H9 (cell line): ENCODE measurements around the gene MAPKAPK3. TPM values are rescaled to one million over a fixed set of nuclear protein-coding genes. Genes with fewer than 3 reads are reported as not detected.

Experiments
- DNase-seq: peaks from one replicate; pipeline ENCODE4 v3.0.0-alpha.2; 2017
- H2AFZ ChIP-seq: one replicate; pipeline ENCODE4 v1.6.1; 2013; ENCODE audit warnings: mild to moderate bottlenecking, low read length, control low read depth, moderate library complexity
- H2AK5ac ChIP-seq: 2 replicates; pipeline ENCODE4 v1.6.1; 2013; ENCODE audit warnings: low read length, control low read depth, mixed read lengths; ENCODE audit not compliant: insufficient read length
- H2BK120ac ChIP-seq: one replicate; pipeline ENCODE4 v1.6.1; 2013; ENCODE audit warnings: low read depth, mild to moderate bottlenecking, low read length, control low read depth, inconsistent platforms; ENCODE audit not compliant: poor library complexity, severe bottlenecking
- H2BK12ac ChIP-seq: 2 replicates; pipeline ENCODE4 v1.6.1; 2013; ENCODE audit warnings: low read length, control low read depth, mixed read lengths, low read depth; ENCODE audit not compliant: insufficient read length
- H2BK15ac ChIP-seq: 2 replicates; pipeline ENCODE4 v1.6.1; 2013; ENCODE audit warnings: low read depth, low read length, control low read depth
- H2BK20ac ChIP-seq: one replicate; pipeline ENCODE4 v1.6.1; 2013; ENCODE audit warnings: low read depth, mild to moderate bottlenecking, low read length, control low read depth, inconsistent platforms; ENCODE audit not compliant: poor library complexity, severe bottlenecking
- H2BK5ac ChIP-seq: 2 replicates; pipeline ENCODE4 v1.6.1; 2013; ENCODE audit warnings: low read length, control low read depth, mixed read lengths; ENCODE audit not compliant: insufficient read length
- H3K14ac ChIP-seq: 2 replicates; pipeline ENCODE4 v1.6.1; 2013; ENCODE audit warnings: low read length, control low read depth; ENCODE audit not compliant: insufficient read depth
- H3K18ac ChIP-seq: 2 replicates; pipeline ENCODE4 v1.6.1; 2013; ENCODE audit warnings: low read depth, mild to moderate bottlenecking, mixed read lengths, low read length, control low read depth; ENCODE audit not compliant: insufficient read length
- H3K23ac ChIP-seq: 2 replicates; pipeline ENCODE4 v1.6.1; 2013; ENCODE audit warnings: low read length, control low read depth, mixed read lengths, low read depth; ENCODE audit not compliant: insufficient read length
- H3K23me2 ChIP-seq: 2 replicates; pipeline ENCODE4 v1.6.1; 2013; ENCODE audit warnings: low read depth, mild to moderate bottlenecking, mixed read lengths, low read length, control low read depth; ENCODE audit not compliant: insufficient read length, poor library complexity, severe bottlenecking
- H3K27ac ChIP-seq: 2 replicates; pipeline ENCODE4 v1.5.1; 2013; ENCODE audit warnings: low read length, control low read depth, mixed read lengths, low read depth; ENCODE audit not compliant: insufficient read length
- H3K27me3 ChIP-seq: 2 replicates; pipeline ENCODE4 v1.6.1; 2013; ENCODE audit warnings: low read length, control low read depth, inconsistent platforms; ENCODE audit not compliant: insufficient read depth
- H3K4ac ChIP-seq: 2 replicates; pipeline ENCODE4 v1.6.1; 2013; ENCODE audit warnings: low read depth, mild to moderate bottlenecking, control low read depth, inconsistent platforms, low read length, moderate library complexity
- H3K4me1 ChIP-seq: 2 replicates; pipeline ENCODE4 v1.6.1; 2013; ENCODE audit warnings: low read length, control low read depth, inconsistent platforms; ENCODE audit not compliant: insufficient read depth
- H3K4me2 ChIP-seq: 2 replicates; pipeline ENCODE4 v1.6.1; 2013; ENCODE audit warnings: low read length, control low read depth, mixed read lengths; ENCODE audit not compliant: insufficient read length, insufficient read depth
- H3K56ac ChIP-seq: 2 replicates; pipeline ENCODE4 v1.6.1; 2013; ENCODE audit warnings: low read depth, mild to moderate bottlenecking, mixed read lengths, low read length, control low read depth; ENCODE audit not compliant: insufficient read length
- H3K79me1 ChIP-seq: 2 replicates; pipeline ENCODE4 v1.6.1; 2013; ENCODE audit warnings: low read depth, mild to moderate bottlenecking, moderate library complexity, low read length, control low read depth, inconsistent platforms; ENCODE audit not compliant: insufficient read depth, poor library complexity, severe bottlenecking
- H3K79me2 ChIP-seq: 2 replicates; pipeline ENCODE4 v1.6.1; 2013; ENCODE audit warnings: low read length, control low read depth, inconsistent platforms; ENCODE audit not compliant: insufficient read depth
- H3K9ac ChIP-seq: 2 replicates; pipeline ENCODE4 v1.6.1; 2013; ENCODE audit warnings: low read length, control low read depth, mixed read lengths; ENCODE audit not compliant: insufficient read length; ENCODE audit errors: extremely low read depth
- H3K9me3 ChIP-seq: one replicate; pipeline ENCODE4 v1.6.1; 2013; ENCODE audit warnings: low read depth, low read length, inconsistent platforms; ENCODE audit not compliant: control insufficient read depth
- H3T11ph ChIP-seq: one replicate; pipeline ENCODE4 v1.6.1; 2013; ENCODE audit warnings: mild to moderate bottlenecking, low read length, control low read depth, inconsistent platforms
- H4K20me1 ChIP-seq: one replicate; pipeline ENCODE4 v1.6.1; 2013; ENCODE audit not compliant: control insufficient read depth, insufficient read length, insufficient read depth
- H4K5ac ChIP-seq: 2 replicates; pipeline ENCODE4 v1.6.1; 2013; ENCODE audit warnings: low read depth, mild to moderate bottlenecking, mixed read lengths, low read length, control low read depth; ENCODE audit not compliant: insufficient read length
- H4K8ac ChIP-seq: replicated peaks from 2 replicates; pipeline ENCODE4 v1.6.1; 2013; ENCODE audit warnings: low read length, control low read depth, mixed read lengths, low read depth; ENCODE audit not compliant: insufficient read length
- H4K91ac ChIP-seq: 2 replicates; pipeline ENCODE4 v1.6.1; 2013; ENCODE audit warnings: low read depth, mild to moderate bottlenecking, moderate library complexity, mixed read lengths, low read length, control low read depth; ENCODE audit not compliant: insufficient read length
- H3K27ac Mint-ChIP-seq, 3 experiments: 2 replicates in 2 of 3; 3 replicates in 1 of 3; pipeline ENCODE4 v1.8.0; 2020 to 2021; ENCODE audit warnings: mixed read lengths in 3 of 3, mild to moderate bottlenecking in 1 of 3, moderate library complexity in 1 of 3
- H3K27me3 Mint-ChIP-seq: 2 replicates; pipeline ENCODE4 v1.8.0; 2021; ENCODE audit warnings: low read depth, mild to moderate bottlenecking, moderate library complexity, mixed read lengths
- H3K36me3 Mint-ChIP-seq, 3 experiments: 2 replicates in 2 of 3; 3 replicates in 1 of 3; pipeline ENCODE4 v1.8.0; 2020 to 2021; ENCODE audit warnings: low read depth in 3 of 3, mixed read lengths in 3 of 3; ENCODE audit not compliant: insufficient read depth in 1 of 3
- H3K4me1 Mint-ChIP-seq, 2 experiments: 2 replicates each; pipeline ENCODE4 v1.8.0; 2020; ENCODE audit warnings: mixed read lengths in 2 of 2
- H3K4me3 Mint-ChIP-seq, 2 experiments: 2 replicates in 1 of 2; 3 replicates in 1 of 2; pipeline ENCODE4 v1.8.0; 2020 to 2021; ENCODE audit warnings: mild to moderate bottlenecking in 2 of 2, mixed read lengths in 2 of 2, moderate library complexity in 1 of 2
- H3K9me3 Mint-ChIP-seq, 2 experiments: 2 replicates in 1 of 2; 3 replicates in 1 of 2; pipeline ENCODE4 v1.8.0; 2020; ENCODE audit warnings: mild to moderate bottlenecking in 2 of 2, mixed read lengths in 2 of 2, moderate library complexity in 1 of 2
- WGBS: extraction: QIAGEN DNeasy Blood & Tissue Kit; methylation state at CpG from one replicate; pipeline ENCODE4 v1.1.7; 2013; ENCODE audit warnings: missing lambda C conversion rate, low lambda C conversion rate, mixed read lengths; ENCODE audit not compliant: insufficient read length; ENCODE audit errors: extremely low coverage; 5-methylcytosine and 5-hydroxymethylcytosine counted together
- total RNA-seq: library from RNA; stranded (reverse); gene quantifications from 2 replicates; pipeline ENCODE4 v1.2.1, GENCODE V29; 2021
- TF ChIP-seq, protein P1 (sequence below): fragments of 200-600 bp; sonication (generic); conservative IDR thresholded peaks from 3 replicates; pipeline ENCODE4 v1.8.0; 2021; ENCODE audit warnings: antibody characterized with exemption, mild to moderate bottlenecking

The MAPKAPK3 gene
- total RNA-seq, 1 experiment from 2014 or later, result 57.9 TPM

DNA sequence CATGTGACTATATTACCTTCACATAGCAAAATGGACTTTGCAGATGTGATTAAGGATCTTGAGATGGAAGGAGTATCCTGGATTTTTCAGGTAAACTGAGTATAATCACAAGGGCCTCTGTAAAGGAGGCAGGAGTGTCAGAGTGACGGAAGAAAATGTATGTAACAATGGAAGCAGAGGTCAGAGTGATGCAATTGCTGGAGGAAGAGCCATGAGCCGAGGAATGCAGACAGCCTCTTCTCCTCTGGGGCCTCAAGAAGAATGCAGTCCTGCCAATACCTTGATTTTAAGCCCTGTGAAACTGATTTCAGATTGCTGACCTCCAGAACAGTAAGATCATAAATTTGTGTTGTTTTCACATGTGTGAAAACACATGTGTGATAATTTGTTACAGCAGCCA lies 32.6 kb upstream of the MAPKAPK3 start:
- Histone ChIP-seq H3K27me3 (no peaks in the 10 kb centered on the region), H3K14ac (no peak overlapping the region), H3K56ac (no peak overlapping the region), H2BK120ac (no peak overlapping the region), H2BK15ac (no peak overlapping the region), H2AK5ac (no peak overlapping the region), H2BK5ac (no peak overlapping the region), H4K91ac (no peak overlapping the region), H4K8ac (no peak overlapping the region), H3K23ac (no peak overlapping the region), H2BK12ac (no peak overlapping the region), H3K27ac (no peak overlapping the region), H3K79me2 (no peaks in the 10 kb centered on the region), H2AFZ (no peak overlapping the region), H3K4me1 (no peaks in the 10 kb centered on the region), H3K79me1 (no peaks in the 10 kb centered on the region), H3K9ac (no peak overlapping the region), H3K4ac (no peak overlapping the region), H3K23me2 (no peaks in the 10 kb centered on the region), H3K9me3 (no peaks in the 10 kb centered on the region), H3K18ac (no peak overlapping the region), H3T11ph (no peak overlapping the region), H4K20me1 (no peaks in the 10 kb centered on the region), H4K5ac (no peak overlapping the region), H3K4me2 (no peak overlapping the region), H2BK20ac (no peak overlapping the region)
- TF ChIP-seq, protein P1, sequence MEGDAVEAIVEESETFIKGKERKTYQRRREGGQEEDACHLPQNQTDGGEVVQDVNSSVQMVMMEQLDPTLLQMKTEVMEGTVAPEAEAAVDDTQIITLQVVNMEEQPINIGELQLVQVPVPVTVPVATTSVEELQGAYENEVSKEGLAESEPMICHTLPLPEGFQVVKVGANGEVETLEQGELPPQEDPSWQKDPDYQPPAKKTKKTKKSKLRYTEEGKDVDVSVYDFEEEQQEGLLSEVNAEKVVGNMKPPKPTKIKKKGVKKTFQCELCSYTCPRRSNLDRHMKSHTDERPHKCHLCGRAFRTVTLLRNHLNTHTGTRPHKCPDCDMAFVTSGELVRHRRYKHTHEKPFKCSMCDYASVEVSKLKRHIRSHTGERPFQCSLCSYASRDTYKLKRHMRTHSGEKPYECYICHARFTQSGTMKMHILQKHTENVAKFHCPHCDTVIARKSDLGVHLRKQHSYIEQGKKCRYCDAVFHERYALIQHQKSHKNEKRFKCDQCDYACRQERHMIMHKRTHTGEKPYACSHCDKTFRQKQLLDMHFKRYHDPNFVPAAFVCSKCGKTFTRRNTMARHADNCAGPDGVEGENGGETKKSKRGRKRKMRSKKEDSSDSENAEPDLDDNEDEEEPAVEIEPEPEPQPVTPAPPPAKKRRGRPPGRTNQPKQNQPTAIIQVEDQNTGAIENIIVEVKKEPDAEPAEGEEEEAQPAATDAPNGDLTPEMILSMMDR, result no peak
- Mint-ChIP-seq H3K9me3 (no peaks in the 10 kb centered on the region), H3K27me3 (peaks cover 10% of the 10 kb centered on the region), H3K27ac (peak overlapping the region in 2 of 3 experiments; percentile 17; a peak in 3 of 7 replicates), H3K4me1 (peaks cover 0 to 3% of the 10 kb centered on the region in 2 experiments; a peak in 2 of 4 replicates), H3K36me3 (peaks cover 0 to 7% (median 4%) of the 10 kb centered on the region in 3 experiments; a peak in 4 of 7 replicates), H3K4me3 (no peak overlapping the region; a peak in 1 of 5 replicates)
- WGBS, result no CpG with 5 or more reads among the region's 2 CpGs
- DNase-seq, result no peak
